Fibroblast of upper back skin (primary cell): ENCODE data around the gene THNSL1.

ENCODE experiments used
- DNase-seq: peaks from one replicate; pipeline ENCODE4 v3.0.0-alpha.2; 2013

The THNSL1 gene

GRCh38 chr10:25061711-25062449 lies 45.5 kb downstream of the THNSL1 start:
- DNase-seq: peak; percentile 49

- DNase-seq: no peak
These were observed 46.7 kb downstream of the THNSL1 start for GRCh38 chr10:25063157-25063556.

GRCh38 chr10:25063644-25064043 lies 47.2 kb downstream of the THNSL1 start:
- DNase-seq: no peak

GRCh38 chr10:25064401-25064800 lies 48.0 kb downstream of the THNSL1 start:
- no peak for DNase-seq

- DNase-seq: no peak
These were observed 49.5 kb downstream of the THNSL1 start for GRCh38 chr10:25065761-25066476.

- DNase-seq: peak; percentile 29
These were observed 52.0 kb downstream of the THNSL1 start for GRCh38 chr10:25068152-25069058.

GRCh38 chr10:25071227-25071626 lies 54.8 kb downstream of the THNSL1 start:
- DNase-seq: no peak

- no peak for DNase-seq
These were observed 56.4 kb downstream of the THNSL1 start for GRCh38 chr10:25072786-25073185.

GRCh38 chr10:25075825-25076224 lies 59.4 kb downstream of the THNSL1 start:
- DNase-seq: no peak
